GM21390 (cell line): ENCODE measurements around the gene SLC41A2.
"Not testable (repeated sequence)": the region's sequence is repeated elsewhere in the genome, so short reads cannot be mapped to it uniquely, and the experiment has no call there.

Source experiments
- ATAC-seq: cut with Tn5 transposase; IDR thresholded peaks from one replicate; pipeline ENCODE4 v1.9.1; 2021; ENCODE audit not compliant: unreplicated experiment

Gene SLC41A2, protein sequence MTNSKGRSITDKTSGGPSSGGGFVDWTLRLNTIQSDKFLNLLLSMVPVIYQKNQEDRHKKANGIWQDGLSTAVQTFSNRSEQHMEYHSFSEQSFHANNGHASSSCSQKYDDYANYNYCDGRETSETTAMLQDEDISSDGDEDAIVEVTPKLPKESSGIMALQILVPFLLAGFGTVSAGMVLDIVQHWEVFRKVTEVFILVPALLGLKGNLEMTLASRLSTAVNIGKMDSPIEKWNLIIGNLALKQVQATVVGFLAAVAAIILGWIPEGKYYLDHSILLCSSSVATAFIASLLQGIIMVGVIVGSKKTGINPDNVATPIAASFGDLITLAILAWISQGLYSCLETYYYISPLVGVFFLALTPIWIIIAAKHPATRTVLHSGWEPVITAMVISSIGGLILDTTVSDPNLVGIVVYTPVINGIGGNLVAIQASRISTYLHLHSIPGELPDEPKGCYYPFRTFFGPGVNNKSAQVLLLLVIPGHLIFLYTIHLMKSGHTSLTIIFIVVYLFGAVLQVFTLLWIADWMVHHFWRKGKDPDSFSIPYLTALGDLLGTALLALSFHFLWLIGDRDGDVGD

DNA sequence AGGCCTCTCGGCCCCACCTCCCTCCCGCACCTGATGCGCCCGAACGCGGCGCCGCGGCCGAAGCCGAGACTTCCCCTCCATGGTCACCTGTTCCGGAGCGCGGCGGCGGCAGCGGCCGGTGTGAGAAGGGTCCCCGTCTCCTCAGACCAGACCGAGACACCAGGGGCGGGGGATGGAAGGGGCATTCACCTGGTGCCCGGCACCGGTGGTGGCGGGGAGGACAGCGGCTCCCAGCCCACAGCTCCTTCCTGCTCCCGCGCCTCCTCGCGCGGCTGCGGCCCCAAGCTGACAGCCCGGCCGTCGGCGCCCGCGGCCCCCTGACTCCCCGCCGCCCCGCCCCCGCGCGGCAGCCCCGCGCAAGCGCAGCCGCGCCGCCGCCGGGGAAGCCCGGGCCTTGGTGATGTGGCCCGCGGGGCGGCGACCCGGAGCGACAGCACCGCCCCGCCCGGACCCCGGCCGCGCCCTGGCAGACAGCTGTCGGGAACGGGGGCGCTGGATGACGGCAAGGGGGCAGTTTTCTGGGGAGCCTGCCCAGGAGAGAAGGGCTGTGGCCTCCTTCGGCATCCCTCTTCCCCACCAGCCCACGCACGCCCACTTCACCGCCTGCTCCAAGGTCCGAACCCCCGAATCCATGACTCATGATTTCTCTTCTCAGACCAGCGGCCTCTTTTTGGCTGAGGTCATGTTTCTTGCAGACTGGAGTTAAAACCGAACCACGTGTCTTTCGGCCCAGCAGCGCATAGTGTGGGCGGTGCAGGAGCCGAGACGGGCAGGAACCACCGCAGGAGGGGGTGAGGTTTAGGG, at the start of gene SLC41A2:
TSS of gene SLC41A2 (minus strand) at position 290 of the 804 bp plus-strand sequence. CDS start 29,763 bp downstream, outside the sequence.
- peak; percentile 78 for ATAC-seq

DNA sequence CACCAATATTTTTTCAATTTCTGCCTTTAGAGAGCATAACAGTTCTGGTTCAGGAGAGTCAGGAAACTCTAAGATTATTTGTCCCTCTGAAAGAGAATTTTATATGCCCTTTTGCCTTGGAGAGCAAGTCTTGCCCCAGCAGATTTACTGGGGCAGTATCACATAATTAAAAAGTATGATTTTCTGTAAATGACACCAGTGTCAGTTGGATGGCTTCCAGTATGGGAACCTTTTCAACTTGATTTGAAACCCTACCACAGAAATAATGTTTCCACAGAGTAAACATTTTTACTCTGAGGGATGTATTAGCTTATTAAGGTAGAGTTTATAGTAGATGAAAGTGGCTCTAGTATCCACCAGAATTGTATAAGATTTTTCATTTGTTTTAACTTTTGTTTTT, 43.4 kb upstream of the SLC41A2 start:
- ATAC-seq = no peak

DNA sequence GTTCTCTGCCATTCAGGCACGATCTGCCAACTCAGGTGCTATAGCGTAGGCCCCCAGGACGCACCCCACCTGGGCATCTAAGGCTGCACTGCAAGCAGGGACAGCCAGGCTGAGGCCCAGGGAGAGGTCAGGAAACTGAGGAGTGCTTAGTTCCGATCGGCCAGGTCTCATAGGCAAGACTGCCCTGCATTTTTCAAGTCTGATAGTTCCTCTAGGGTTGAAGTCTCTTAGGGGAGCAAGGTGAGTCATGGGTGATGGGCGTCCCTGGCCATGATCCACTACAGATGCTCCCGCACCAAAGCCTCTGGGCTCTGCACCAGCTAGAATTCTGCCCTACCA, 41.2 kb upstream of the SLC41A2 start:
- ATAC-seq = no peak

DNA sequence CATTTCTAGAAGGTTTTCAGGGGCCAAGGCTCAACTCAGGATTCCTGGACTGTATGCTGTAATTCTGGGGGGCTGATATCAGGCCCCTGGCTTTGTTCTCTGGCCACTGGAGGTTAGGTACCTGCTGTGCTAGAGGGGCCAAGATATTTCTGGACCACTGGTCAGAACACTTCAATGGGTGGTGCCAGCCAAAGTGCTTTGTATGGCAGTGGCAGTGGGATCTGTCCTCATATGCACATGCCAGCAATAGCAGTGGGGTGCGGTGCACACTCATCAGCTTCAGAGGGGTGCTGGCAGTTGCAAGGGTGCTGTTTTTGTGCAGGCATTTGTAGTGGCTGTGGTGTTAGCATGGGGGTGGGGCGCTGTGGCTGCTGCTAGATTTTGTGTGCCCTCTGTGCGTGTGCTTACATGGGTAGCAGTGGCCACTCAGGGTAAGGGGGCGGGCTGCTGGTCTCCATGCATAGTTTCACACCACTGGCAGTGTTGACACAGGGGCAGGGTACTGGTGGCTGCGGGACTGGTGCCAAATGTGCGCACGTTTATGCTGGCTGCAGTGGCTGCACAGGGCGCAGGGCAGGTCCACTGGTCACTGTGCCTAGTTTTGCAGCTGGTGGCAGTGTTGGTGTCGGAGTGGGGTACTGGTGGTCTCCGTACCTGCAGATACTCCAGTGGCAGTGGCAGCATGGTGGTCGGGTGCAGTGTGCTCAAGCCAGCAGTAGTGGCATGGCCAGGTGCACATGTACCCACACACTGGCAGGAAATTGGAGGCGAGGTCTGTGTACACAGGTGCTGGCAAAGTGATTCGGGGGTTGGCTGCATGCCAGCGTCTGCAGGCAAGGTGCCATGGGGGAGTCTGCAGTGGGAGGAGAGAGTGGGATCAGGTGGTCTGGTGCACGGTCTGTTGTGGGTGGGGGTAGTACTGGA, 40.6 kb upstream of the SLC41A2 start:
- ATAC-seq = no peak

DNA sequence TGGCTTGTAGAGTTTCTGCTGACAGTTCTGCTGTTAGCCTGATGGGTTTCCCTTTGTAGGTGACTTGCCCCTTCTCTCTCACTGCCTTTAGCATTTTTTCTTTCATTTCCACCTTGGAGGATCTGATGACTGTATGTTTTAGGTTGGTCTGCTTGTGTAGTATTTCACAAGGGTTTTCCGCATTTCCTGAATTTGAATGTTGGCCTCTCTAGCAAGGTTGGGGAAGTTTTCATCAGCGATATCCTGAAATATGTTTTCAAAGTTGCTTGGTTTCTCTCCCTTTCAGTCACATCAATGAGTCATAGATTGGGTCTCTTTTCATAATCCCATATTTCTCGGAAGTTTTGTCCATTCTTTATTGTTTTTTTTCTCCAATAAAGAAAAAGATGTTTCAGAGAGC, 39.5 kb upstream of the SLC41A2 start:
- no peak for ATAC-seq

DNA sequence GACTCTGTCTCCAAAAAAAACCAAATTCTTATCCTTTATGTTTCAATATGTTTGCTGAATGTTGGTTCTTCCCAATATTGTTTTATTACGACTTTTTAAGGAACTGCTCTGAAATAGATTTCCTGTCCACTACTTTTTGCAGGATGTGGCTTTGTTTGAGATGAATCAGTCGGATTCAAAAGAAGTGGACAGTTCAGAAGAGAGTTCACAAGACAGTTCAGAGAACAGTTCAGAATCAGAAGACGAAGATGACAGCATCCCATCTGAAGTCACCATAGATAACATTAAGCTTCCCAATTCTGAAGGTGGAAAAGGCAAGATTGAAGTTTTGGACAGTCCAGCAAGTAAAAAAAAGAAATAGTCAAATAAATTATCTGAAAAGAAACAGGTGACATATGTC, 36.2 kb upstream of the SLC41A2 start:
- ATAC-seq = no peak

DNA sequence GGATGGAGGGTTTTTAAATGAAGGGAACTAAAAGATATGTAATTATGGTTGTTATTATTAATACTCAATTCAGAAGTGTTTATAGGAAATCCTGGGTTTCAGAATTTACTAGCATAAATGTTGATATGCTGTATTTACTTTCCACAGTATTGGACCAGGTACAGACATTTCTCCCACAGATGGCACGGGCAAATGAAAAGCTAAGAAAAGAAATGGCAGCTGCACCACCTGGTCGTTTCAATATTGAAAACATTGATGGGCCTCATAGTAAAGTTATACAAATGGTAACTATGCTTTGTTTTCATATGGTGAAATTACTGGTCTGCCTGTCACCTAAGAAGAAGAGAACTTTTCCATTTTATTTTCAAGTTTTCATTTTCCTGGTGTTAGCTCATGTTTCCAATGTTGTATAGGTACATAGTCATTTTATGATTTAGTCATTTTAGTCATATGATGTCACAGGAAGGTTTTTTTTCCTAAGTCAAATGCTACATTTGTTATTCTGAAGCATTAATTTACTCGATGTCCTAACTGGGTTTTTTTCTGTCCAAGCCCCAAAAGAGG, 33.6 kb upstream of the SLC41A2 start:
- ATAC-seq = no peak

DNA sequence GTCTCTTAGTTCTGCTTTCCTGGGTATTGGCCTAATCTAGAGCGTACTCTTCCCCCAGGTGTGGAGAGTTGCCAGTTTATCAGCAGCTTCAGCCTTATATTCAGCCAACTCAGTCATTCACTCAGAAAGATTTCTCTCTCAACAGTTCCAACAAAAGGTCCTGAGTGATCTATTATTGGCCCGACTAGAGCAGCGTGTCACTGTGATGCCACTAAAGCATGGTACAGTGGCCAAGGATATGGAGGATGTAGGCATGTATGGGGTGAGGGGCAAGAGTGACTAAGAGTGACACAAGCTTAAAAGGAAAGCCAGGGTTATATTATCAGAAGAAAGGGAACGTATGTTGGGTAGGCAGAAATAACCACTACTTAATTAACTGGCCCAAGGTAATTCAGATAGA, 32.9 kb upstream of the SLC41A2 start:
- ATAC-seq = no peak

DNA sequence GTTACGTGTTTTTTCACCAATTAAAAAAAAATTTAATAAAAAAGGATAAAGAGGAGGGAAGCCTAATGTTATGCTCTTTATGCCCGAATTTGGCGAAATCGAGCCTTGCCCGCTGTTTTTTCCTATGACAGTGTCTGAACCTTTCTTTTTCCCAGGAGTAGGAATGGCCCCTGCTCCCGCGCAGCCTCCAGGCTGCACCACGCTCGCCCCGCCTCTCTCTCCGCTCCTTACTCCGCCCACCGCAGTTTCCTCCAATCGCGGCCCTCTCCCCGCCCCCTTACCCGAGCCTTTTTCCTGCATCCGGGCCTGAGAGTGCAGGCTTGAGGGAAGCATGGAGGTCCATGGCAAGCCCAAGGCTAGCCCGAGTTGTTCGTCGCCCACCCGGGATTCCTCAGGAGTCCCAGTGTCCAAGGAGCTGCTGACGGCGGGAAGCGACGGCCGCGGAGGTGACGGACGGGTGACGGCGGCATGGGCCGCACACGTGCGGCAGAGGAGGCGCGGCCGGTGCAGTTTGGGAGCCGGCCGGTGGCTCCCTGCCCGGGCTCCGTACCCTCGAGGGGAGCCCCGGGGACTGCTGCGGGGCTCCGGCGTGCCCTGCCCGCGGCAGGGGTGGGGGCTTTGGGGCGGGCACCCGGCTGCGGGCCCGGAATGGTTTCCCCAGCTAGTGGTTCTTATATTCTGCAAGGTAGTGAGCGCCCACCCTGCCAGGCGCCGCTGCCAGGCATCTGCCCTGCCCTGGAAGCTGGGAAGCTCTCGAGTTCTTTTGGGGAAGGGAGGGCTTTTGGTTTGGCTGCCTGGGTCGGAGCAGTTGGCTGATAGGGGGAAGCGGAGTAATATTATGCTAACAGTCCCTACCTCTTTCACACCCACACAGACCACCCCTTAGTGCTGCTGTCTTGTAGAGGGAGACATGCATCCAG, 28.2 kb upstream of the SLC41A2 start, which contains the start of gene NOPCHAP1:
TSS of gene NOPCHAP1 (plus strand) at position 295 of the 920 bp plus-strand sequence. CDS start at position 332, 37 bp downstream.
- ATAC-seq = peak; percentile 94

DNA sequence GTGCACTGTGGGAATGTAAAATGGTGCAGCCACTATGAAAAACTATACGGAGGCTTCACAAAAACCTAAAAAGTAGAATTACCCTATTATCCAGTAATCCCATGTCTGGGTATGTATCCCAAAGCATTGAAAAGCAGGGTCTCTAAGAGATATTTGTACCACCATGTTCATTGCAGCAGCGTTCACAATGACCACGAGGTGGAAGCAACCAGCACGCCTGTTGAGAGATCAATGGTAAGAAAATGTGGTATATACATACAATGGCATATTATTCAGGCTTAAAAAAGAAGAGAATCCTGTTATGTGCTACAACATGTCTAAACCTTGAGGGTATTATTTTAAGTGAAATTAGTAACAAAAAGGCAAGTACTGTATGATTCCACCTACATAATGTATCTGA, 27.1 kb upstream of the SLC41A2 start:
- no peak for ATAC-seq

DNA sequence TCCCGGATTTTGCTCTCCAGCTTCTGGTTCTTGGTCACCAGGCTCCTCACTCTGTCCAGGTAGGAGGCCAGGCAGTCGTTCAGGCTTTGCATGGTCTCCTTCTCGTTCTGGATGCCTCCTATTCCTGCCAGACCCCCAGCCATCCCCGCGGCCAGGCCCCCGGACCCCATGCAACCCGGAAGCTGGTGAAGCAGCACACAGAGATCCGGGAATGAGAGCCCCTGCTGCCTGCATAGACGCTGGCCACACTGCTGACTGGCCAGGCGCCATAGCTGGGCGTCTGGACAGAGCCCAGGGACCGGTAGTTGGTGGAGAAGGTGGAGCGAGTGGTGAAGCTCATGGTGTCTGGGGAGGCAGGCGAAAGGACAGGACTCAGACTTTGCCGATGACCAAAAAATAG, 19.6 kb upstream of the SLC41A2 start:
- ATAC-seq = not testable (repeated sequence)

DNA sequence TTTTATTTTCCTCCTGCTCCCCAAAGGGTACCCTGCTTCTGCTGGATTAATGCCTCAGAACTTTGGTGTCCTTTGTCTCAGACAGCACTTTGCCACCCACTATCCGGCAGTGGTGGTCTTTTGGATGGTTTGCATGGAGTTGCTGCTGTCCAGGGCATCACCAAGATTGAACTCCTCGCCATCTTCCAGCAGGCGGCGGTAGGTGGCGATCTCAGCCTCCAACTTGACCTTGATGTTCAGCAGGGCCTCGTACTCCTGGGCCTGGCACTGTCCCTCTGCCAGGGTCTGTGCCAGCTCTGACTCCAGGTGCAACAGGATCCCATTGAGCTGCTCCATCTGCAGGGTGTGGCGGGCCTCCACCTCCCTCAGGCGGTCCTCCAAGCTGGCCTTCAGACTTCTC, 18.6 kb upstream of the SLC41A2 start:
- ATAC-seq = no peak

DNA sequence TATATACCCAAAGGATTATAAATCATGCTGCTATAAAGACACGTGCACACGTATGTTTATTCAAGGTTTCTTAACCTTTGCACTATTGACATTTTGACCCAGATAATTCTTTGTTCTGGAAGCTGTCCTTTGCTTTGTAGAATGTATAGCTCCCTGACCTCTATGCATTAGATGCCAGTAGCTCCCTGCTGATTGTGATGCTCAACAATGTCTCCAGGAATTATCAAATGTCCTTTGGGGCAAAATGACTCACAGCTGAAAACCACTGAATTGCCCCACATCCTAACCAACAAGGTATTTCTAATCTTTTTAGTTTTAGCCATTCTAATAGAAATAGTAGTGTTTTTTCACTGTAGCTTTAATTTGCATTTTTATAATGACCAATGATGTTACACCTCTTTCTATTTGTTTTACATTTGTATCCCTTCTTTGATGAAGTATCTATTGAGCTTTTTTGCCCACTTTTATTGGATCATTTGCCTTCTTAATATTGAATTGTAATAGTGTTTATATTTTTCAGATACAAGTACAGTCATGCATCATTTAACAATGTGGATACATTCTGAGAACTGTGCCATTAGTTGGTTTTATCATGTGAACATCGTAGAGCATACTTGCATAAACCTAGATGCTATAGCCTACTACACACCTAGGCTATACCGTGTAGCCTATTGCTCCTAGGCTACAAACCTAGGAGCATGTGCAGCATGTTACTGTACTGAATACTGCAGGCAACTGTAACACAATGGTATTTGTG, 17.7 kb upstream of the SLC41A2 start:
- ATAC-seq = no peak

DNA sequence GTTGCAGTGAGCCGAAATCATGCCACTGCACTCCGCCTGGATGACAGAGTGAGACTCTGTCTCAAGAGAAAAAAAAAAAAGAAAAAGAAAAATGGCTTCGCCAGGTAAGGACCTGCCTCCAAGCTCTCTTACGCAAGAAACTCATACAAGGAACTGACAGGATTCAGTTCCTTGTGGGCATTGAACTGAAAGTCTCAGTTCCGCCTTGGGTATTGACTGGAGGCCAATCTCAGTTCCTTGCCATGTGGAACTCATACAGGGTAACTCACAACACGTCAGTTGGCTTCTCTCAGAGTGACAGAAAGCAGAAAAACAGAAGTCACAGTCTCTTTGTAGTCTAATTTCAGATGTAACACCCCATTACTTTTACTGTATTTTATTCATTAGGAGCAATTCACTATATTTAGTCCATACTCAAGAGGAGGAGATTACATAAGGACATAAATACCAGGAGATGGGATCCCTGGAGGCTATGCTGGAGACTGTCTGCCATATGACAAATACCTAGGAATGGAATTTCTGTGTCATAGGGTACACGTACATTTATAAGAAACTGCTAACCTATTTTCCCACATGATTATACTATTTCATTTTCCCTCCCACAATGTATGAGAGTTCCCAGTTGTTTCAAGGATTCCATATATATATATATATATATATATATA, 16.7 kb upstream of the SLC41A2 start:
- peak; percentile 96 for ATAC-seq

DNA sequence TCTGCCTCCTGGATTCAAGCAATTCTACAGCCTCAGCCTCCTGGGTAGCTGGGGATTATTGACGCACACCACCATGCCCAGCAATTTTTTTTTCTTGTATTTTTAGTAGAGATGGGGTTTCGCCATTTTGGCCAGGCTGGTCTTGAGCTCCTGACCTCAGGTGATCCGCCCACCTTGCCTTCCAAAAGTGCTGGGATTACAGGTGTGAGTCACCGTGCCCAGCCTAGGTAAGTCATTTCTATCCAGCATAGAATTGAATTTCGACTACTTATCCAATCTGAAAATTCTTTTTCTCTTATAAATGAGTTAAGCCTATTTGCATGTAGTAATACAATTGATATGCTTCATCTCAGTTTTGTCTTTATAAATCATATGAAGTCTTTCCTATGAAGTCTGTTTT, 15.2 kb upstream of the SLC41A2 start:
- ATAC-seq = no peak

DNA sequence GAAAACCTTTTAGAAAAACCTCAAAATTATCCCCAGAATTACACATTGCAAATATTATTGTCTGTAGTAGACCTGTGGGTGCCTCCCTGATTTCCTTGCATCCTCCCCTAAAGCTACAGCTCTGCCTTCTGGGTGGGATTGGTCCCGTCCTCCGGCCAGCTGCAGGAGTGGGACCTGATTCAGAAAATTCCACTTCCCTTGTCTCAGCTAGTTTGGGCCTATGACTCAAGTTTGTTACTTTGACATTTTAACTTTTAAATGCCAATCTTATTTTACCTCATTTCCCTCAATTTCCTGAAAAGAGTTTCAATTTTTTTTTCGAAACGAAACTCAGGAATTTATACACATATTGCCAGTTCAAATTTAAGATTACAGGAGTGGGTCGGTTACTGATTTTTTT, 13.2 kb upstream of the SLC41A2 start:
- ATAC-seq = no peak

DNA sequence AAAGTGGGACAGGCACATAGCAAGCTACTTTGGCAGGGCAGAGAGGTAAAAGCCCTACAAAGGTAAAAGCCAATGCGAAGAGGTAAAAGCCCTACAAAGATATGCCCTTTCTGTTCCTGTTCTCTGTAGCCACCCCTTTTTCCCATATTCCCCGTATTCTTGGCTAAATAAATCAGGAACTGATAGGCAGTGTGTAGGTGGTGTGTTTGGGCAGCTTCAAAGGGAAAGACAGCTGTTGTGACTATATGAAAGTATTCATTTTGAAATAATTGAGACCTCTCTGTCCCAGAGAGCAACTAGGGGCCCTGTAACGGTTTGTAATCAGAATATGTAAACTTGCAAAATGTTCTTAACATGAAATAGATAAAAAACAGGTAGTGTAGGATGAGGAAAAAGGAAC, 11.3 kb upstream of the SLC41A2 start:
- no peak for ATAC-seq

DNA sequence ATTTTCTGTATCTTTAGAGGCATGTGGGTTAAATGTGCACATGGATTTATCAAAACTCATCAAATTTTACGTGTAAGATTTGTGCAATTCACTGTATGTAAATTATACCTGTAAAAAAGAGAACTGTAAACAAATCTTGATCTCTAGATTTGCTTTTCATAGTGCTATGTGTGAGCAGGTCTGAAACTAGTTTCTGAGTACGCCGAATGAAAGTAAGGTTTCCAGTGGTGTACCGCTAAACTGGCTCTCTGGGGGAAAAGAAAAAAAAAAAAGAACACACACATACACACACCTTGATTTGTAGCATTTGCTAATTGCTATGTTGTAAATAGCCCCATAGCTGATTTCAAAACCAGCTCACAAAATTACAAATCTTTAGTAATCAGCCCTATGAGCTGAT, 8.6 kb upstream of the SLC41A2 start:
- ATAC-seq = peak; percentile 91
